Measurements from ENCODE around the gene PTH2R. TPM values are rescaled to one million over a fixed set of nuclear protein-coding genes. Genes with fewer than 3 reads are reported as not detected.

PTH2R gene
- total RNA-seq, 1 donor from 2014 or later = not detected

DNA sequence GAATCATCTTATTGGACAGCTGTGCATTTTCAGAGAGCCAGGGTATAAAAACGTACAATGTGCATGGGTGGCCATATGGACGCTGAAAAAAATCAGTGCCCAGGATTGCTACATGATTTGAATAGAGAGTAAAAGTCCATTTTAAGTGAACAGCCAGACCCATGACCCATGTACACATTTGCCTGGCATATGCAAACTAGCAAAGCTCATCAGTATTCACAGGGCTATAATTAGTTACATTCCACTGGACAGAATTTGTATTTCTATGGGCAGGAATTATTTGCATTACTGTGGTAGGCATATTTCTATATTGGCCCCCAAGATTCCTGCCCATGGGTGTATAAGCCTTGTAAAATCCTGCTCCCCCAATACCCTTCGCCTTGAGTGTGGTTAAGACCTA is 78.8 kb downstream of the PTH2R start:
- DNase-seq (ENCODE audit: extremely low spot score in 2 of 2) = no peak
- Histone ChIP-seq H3K27me3 (no peaks in the 10 kb centered on the region), H3K27ac (no peak overlapping the region), H3K9me3 (no peaks in the 10 kb centered on the region), H3K4me3 (no peak overlapping the region), H3K36me3 (no peaks in the 10 kb centered on the region), H3K4me1 (no peaks in the 10 kb centered on the region)
- intact Hi-C loops (cut with DNase I) = no loop called here
- TF ChIP-seq POLR2AphosphoS5 (IDR thresholded peaks at IDR 0.05; ENCODE audit: insufficient read depth in 1 of 2, low read depth in 1 of 2) (no peak), POLR2A (IDR thresholded peaks at IDR 0.05) (no peak)
- TF ChIP-seq, protein P1, sequence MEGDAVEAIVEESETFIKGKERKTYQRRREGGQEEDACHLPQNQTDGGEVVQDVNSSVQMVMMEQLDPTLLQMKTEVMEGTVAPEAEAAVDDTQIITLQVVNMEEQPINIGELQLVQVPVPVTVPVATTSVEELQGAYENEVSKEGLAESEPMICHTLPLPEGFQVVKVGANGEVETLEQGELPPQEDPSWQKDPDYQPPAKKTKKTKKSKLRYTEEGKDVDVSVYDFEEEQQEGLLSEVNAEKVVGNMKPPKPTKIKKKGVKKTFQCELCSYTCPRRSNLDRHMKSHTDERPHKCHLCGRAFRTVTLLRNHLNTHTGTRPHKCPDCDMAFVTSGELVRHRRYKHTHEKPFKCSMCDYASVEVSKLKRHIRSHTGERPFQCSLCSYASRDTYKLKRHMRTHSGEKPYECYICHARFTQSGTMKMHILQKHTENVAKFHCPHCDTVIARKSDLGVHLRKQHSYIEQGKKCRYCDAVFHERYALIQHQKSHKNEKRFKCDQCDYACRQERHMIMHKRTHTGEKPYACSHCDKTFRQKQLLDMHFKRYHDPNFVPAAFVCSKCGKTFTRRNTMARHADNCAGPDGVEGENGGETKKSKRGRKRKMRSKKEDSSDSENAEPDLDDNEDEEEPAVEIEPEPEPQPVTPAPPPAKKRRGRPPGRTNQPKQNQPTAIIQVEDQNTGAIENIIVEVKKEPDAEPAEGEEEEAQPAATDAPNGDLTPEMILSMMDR (IDR thresholded peaks at IDR 0.05) = no peak

DNA sequence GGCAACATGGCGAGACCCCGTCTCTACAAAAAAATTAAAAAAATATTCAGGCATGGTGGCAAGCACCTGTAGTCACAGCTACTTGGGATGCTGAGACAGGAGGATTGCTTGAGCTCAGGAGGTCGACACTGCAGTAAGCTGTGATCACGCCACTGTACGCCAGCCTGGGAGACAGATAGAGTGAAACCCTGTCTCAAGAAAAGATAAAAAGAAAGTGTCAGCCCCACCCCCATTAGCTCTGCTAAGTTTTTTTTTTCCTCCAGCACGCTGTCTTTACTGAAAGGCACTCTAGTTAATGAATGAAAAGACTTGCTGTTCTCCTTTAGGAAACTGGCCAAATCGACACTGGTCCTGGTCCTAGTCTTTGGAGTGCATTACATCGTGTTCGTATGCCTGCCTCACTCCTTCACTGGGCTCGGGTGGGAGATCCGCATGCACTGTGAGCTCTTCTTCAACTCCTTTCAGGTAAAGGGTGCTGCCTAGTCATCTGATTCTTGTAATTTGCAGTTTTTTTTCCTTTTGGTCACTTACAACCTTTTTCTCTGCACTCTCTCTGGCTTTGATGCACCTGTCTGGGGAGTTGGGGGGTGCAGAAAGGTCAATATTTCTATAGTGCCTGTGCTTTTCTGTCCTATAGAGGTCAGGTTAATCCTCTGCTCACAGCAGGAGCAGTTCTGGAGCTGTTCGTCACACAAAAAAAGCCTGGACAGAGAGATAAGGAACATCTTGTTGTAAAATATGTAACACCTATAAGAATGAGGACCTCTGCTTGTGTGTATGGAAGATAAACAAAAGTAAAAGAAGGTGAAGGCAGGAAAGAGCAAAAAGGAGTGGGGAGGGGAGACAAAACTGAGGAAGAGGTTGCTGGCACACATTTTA is 82.3 kb downstream of the PTH2R start:
- TF ChIP-seq, protein P1 (IDR thresholded peaks at IDR 0.05) = no peak
- TF ChIP-seq POLR2A (IDR thresholded peaks at IDR 0.05) = no peak
- TF ChIP-seq POLR2AphosphoS5 (IDR thresholded peaks at IDR 0.05; ENCODE audit: insufficient read depth in 1 of 2, low read depth in 1 of 2) = no peak
- Histone ChIP-seq H3K27ac (no peak overlapping the region), H3K27me3 (no peaks in the 10 kb centered on the region), H3K9me3 (no peaks in the 10 kb centered on the region), H3K36me3 (no peaks in the 10 kb centered on the region), H3K4me1 (no peaks in the 10 kb centered on the region), H3K4me3 (no peak overlapping the region)
- no peak for DNase-seq (ENCODE audit: extremely low spot score in 2 of 2)
- intact Hi-C loops (cut with DNase I) = no loop called here

DNA sequence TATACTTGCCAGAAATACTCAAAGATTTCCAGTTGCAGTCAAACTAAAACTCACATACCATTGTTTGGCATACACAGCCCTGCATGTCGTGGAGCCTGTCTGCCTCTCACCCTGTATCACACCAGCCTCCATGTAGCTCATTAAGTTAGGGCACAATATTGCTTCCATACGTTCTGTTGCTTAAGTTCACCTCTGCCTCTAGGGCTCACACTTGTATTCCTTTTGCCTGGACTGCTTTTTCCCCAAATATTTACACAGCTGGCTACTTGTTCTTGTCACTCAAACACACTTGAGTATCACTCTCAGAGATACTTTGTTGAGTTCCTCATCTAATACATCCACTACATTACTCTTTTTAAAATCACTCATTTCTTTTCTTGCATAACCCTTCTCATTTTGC is 83.1 kb downstream of the PTH2R start:
- Histone ChIP-seq H3K36me3 (no peaks in the 10 kb centered on the region), H3K4me1 (no peaks in the 10 kb centered on the region), H3K9me3 (no peaks in the 10 kb centered on the region), H3K4me3 (no peak overlapping the region), H3K27ac (no peak overlapping the region), H3K27me3 (no peaks in the 10 kb centered on the region)
- TF ChIP-seq POLR2A (IDR thresholded peaks at IDR 0.05) = no peak
- no peak for TF ChIP-seq POLR2AphosphoS5 (IDR thresholded peaks at IDR 0.05; ENCODE audit: insufficient read depth in 1 of 2, low read depth in 1 of 2)
- TF ChIP-seq, protein P1 (IDR thresholded peaks at IDR 0.05) = no peak
- intact Hi-C loops (cut with DNase I) = no loop called here
- DNase-seq (ENCODE audit: extremely low spot score in 2 of 2) = no peak

DNA sequence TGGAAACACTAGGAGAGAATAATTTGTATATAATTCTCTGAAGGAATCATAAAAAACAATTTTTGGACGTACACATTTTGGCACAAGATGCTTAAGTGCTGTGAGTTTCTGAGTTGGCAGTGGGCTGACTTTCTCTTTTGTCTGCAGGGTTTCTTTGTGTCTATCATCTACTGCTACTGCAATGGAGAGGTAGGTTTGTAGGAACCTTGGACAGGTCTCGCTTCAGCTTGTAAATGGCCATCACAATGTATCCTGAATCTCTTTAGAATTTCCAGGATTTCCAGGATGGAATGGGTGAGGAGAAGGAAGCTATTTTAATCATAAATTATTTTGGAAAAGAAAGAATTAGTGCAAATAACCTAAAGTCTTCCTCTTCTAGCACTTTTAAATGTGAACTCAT is 83.9 kb downstream of the PTH2R start:
- TF ChIP-seq POLR2AphosphoS5 (IDR thresholded peaks at IDR 0.05; ENCODE audit: insufficient read depth in 1 of 2, low read depth in 1 of 2) = no peak
- Histone ChIP-seq H3K27me3 (no peaks in the 10 kb centered on the region), H3K4me3 (no peak overlapping the region), H3K9me3 (no peaks in the 10 kb centered on the region), H3K27ac (no peak overlapping the region), H3K4me1 (no peaks in the 10 kb centered on the region), H3K36me3 (no peaks in the 10 kb centered on the region)
- no peak for DNase-seq (ENCODE audit: extremely low spot score in 2 of 2)
- intact Hi-C loops (cut with DNase I) = no loop called here

DNA sequence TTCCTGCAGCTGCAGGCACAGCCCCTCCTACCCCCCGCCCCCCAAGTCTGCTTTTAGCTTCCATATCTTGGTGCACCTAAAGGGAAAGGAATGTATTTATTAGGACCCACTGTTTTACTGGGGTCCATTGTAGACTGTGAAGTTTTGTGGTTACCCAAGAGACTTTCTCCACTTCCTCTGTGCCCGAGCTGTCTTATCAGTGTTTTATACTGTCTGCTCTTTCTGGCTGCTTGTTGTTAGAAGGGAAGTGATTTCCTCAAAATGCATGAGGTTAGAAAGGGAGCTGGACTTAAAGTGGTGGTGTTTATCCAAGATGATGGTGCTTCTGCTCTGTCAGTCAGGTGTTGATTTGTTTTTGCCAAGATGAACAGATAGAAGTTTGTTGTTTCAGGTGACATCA is 85.0 kb downstream of the PTH2R start:
- DNase-seq (ENCODE audit: extremely low spot score in 2 of 2) = no peak
- H3K9me3 ChIP-seq = no peaks in the 10 kb centered on the region

More for the DNA sequence above, 85.0 kb downstream of the PTH2R start:
- no peak overlapping the region for H3K27ac ChIP-seq
- H3K4me3 ChIP-seq = no peak overlapping the region
- TF ChIP-seq, protein P1 (IDR thresholded peaks at IDR 0.05) = no peak
- TF ChIP-seq POLR2AphosphoS5 (IDR thresholded peaks at IDR 0.05; ENCODE audit: insufficient read depth in 1 of 2, low read depth in 1 of 2) (no peak), POLR2A (IDR thresholded peaks at IDR 0.05) (no peak)
- H3K4me1 ChIP-seq = no peaks in the 10 kb centered on the region
- no peaks in the 10 kb centered on the region for H3K27me3 ChIP-seq
- intact Hi-C loops (cut with DNase I) = no loop called here
- no peaks in the 10 kb centered on the region for H3K36me3 ChIP-seq
